Stimulated activated naive B cell treated with anti-CD40 and anti-IgM and Interleukin-4, amounts not matched to agents 10 μg/mL and 1 μg/mL and 100 μg/mL, for 72 hours (primary cell): Measurements from ENCODE around the gene RRAGC.
"Not testable (repeated sequence)": the region's sequence is repeated elsewhere in the genome, so short reads cannot be mapped to it uniquely, and the experiment has no call there.

Experiments
- ATAC-seq, 2 donors: fragments of 150-1000 bp; cut with Tn5 transposase; replicated peaks; 2 replicates each; pipeline ENCODE4 v1.10.0; 2021; ENCODE audit warnings: moderate library complexity in 1 of 2
- DNase-seq: peaks from one replicate; pipeline ENCODE4 v3.0.0; 2021
- H3K27ac Mint-ChIP-seq: one replicate; pipeline ENCODE4 v1.8.0; 2022; ENCODE audit warnings: mild to moderate bottlenecking, mixed read lengths
- H3K27me3 Mint-ChIP-seq, 2 donors: one replicate each; pipeline ENCODE4 v1.8.0; 2022; ENCODE audit warnings: mixed read lengths in 2 of 2
- H3K36me3 Mint-ChIP-seq, 2 donors: one replicate each; pipeline ENCODE4 v1.8.0; 2022; ENCODE audit warnings: mixed read lengths in 2 of 2, mild to moderate bottlenecking in 1 of 2
- H3K4me1 Mint-ChIP-seq, 2 donors: one replicate each; pipeline ENCODE4 v1.8.0; 2022; ENCODE audit warnings: mixed read lengths in 2 of 2, mild to moderate bottlenecking in 1 of 2
- H3K4me3 Mint-ChIP-seq, 2 donors: one replicate each; pipeline ENCODE4 v1.8.0; 2022; ENCODE audit warnings: mild to moderate bottlenecking in 2 of 2, mixed read lengths in 2 of 2, moderate library complexity in 1 of 2
- H3K9me3 Mint-ChIP-seq, 2 donors: one replicate each; pipeline ENCODE4 v1.8.0; 2022; ENCODE audit warnings: mixed read lengths in 2 of 2, mild to moderate bottlenecking in 1 of 2

Gene RRAGC

DNA sequence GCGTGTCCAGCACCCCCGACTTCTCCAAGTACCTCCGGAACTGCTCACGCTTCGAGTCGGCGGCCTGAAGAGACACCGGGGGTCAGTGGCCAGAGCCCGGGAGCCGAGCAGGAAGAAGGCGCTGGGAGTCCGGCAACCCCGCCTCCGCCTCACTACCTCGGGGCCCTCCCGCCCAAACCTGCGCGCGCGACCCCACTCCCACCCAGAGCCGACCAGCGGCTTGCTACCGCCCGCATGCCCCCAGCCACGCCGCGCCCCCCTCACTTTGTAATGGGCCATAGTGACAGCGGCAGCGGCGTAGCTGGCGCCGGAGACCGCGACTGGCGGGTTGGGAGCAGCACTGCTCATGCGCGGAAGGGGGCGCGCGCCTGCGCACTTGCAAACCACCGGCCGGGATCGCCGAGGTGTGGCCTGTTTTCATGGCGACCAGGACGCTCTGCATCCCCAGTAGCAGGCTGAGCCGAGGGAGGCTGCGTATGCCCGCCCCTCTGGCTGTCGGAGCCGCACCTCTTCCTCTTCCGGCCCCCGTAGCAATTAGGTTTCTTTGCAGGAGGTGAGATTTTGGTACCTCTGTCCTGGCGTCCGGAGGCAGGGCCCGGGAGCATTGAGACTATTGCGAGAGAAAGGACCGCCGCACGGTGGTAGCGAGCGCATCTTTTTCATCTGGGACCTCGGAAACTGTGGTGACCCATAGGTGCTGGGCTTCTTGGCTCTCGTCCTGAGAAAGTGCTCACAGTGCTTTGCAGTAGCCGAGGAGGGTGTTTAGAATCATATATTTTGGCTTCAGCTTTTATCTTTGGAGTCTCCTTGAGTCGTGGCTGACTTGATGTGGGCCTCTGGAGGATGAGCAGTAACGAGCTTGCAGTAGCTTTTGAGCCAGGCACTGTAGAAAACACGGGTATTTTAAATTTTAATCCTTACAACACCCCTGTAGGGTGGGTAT is 13.7 kb upstream of the RRAGC start, which contains the start of gene MYCBP:
TSS of gene MYCBP (minus strand) at position 322 of the 943 bp plus-strand sequence. CDS start at position 279, 43 bp downstream.
- peak within 1 kb of the TSS; percentile 91 to 94 for H3K4me3 Mint-ChIP-seq
- ATAC-seq (peak; percentile 99 to 100), DNase-seq (peak; percentile 97)
- no peaks in the 10 kb centered on the region for H3K27me3 Mint-ChIP-seq
- H3K4me1 Mint-ChIP-seq: peaks cover 11 to 22% of the 10 kb centered on the region in 2 donors
- no peaks in the 10 kb centered on the region for H3K9me3 Mint-ChIP-seq
- H3K36me3 Mint-ChIP-seq: peaks cover 6 to 13% of the 10 kb centered on the region in 2 donors
- peak within 1 kb of the TSS; percentile 84 for H3K27ac Mint-ChIP-seq

GRCh38 chr1:38872401-38873026 is 12.9 kb upstream of the RRAGC start:
- peak overlapping the region; percentile 84 for H3K27ac Mint-ChIP-seq
- DNase-seq: no peak
- H3K4me1 Mint-ChIP-seq: peaks cover 17 to 30% of the 10 kb centered on the region in 2 donors
- H3K4me3 Mint-ChIP-seq: peak overlapping the region; percentile 91 to 94
- ATAC-seq: peak; percentile 20 to 22
- no peaks in the 10 kb centered on the region for H3K27me3 Mint-ChIP-seq
- H3K36me3 Mint-ChIP-seq: peaks cover 12 to 20% of the 10 kb centered on the region in 2 donors
- no peaks in the 10 kb centered on the region for H3K9me3 Mint-ChIP-seq

GRCh38 chr1:38870996-38871395 is 11.4 kb upstream of the RRAGC start:
- Mint-ChIP-seq H3K27me3 (no peaks in the 10 kb centered on the region), H3K4me3 (peak overlapping the region in 1 of 2 donors; percentile 48)

DNA sequence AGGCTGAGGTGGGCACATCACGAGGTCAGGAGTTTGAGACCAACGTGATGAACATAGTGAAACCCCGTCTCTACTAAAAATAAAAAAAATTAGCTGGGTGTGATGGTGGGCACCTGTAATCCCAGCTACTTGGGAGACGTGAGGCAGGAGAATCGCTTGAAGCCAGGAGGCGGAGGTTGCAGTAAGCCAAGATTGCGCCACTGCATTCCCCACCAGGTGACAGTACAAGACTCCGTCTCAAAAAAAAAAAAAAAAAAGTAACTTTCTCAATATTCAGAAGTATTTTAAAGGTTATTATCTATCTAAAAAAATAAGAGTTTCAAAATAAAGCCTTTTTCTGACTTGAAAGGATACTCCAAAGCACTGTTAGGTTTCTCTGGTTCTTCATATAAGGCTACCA is 7.6 kb upstream of the RRAGC start:
- DNase-seq (no peak), ATAC-seq (no peak)
- Mint-ChIP-seq H3K27me3 (no peaks in the 10 kb centered on the region), H3K36me3 (peaks cover 14 to 46% of the 10 kb centered on the region in 2 donors), H3K4me1 (peaks cover 31 to 43% of the 10 kb centered on the region in 2 donors), H3K4me3 (no peak overlapping the region), H3K27ac (no peak overlapping the region), H3K9me3 (no peaks in the 10 kb centered on the region)

More at GRCh38 chr1:38870996-38871395, 11.4 kb upstream of the RRAGC start:
- Mint-ChIP-seq H3K36me3 (peaks cover 14 to 31% of the 10 kb centered on the region in 2 donors), H3K4me1 (peaks cover 20 to 31% of the 10 kb centered on the region in 2 donors), H3K9me3 (no peaks in the 10 kb centered on the region), H3K27ac (peak overlapping the region; percentile 69)
- DNase-seq (no peak), ATAC-seq (no peak)

- H3K4me1 Mint-ChIP-seq: peaks cover 28 to 44% of the 10 kb centered on the region in 2 donors
These were observed 5.6 kb upstream of the RRAGC start for GRCh38 chr1:38865112-38865715.

GRCh38 chr1:38860454-38860795 is 853 bp upstream of the RRAGC start:
- ATAC-seq (no peak), DNase-seq (no peak)
- Mint-ChIP-seq H3K9me3 (no peaks in the 10 kb centered on the region), H3K4me1 (peaks cover 30 to 54% of the 10 kb centered on the region in 2 donors), H3K27ac (peak overlapping the region; percentile 98), H3K36me3 (peaks cover 17 to 34% of the 10 kb centered on the region in 2 donors), H3K4me3 (peak overlapping the region; percentile 97 to 98), H3K27me3 (no peaks in the 10 kb centered on the region)

More at GRCh38 chr1:38865112-38865715, 5.6 kb upstream of the RRAGC start:
- DNase-seq (no peak), ATAC-seq (no peak)
- Mint-ChIP-seq H3K9me3 (no peaks in the 10 kb centered on the region), H3K4me3 (no peak overlapping the region), H3K36me3 (peaks cover 11 to 42% of the 10 kb centered on the region in 2 donors), H3K27ac (no peak overlapping the region), H3K27me3 (no peaks in the 10 kb centered on the region)

GRCh38 chr1:38858833-38859560 is 575 bp downstream of the RRAGC start:
- Mint-ChIP-seq H3K36me3 (peaks cover 24 to 41% of the 10 kb centered on the region in 2 donors), H3K27me3 (no peaks in the 10 kb centered on the region), H3K9me3 (no peaks in the 10 kb centered on the region), H3K4me3 (peak overlapping the region; percentile 97 to 98), H3K4me1 (peaks cover 31 to 58% of the 10 kb centered on the region in 2 donors), H3K27ac (peak overlapping the region; percentile 98)
- ATAC-seq (peak; percentile 69), DNase-seq (peak; percentile 85)

- DNase-seq (no peak), ATAC-seq (peak; percentile 84 to 88)
- Mint-ChIP-seq H3K9me3 (no peaks in the 10 kb centered on the region), H3K4me1 (peaks cover 23 to 52% of the 10 kb centered on the region in 2 donors), H3K4me3 (peak overlapping the region; percentile 69 to 74), H3K36me3 (peaks cover 41 to 52% of the 10 kb centered on the region in 2 donors), H3K27me3 (no peaks in the 10 kb centered on the region), H3K27ac (peak overlapping the region; percentile 92)
These were observed 6.8 kb downstream of the RRAGC start for GRCh38 chr1:38852780-38853179.

- Mint-ChIP-seq H3K27me3 (no peaks in the 10 kb centered on the region), H3K36me3 (peaks cover 49 to 65% of the 10 kb centered on the region in 2 donors), H3K4me3 (peak overlapping the region; percentile 49 to 67), H3K9me3 (no peaks in the 10 kb centered on the region), H3K27ac (peak overlapping the region; percentile 91), H3K4me1 (peaks cover 15 to 36% of the 10 kb centered on the region in 2 donors)
- DNase-seq (no peak), ATAC-seq (peak; percentile 78 to 87)
These were observed 11.5 kb downstream of the RRAGC start for GRCh38 chr1:38848071-38848470.

- no peaks in the 10 kb centered on the region for H3K9me3 Mint-ChIP-seq
- H3K4me3 Mint-ChIP-seq: no peak overlapping the region
- ATAC-seq (no peak), DNase-seq (no peak)
- no peaks in the 10 kb centered on the region for H3K27me3 Mint-ChIP-seq
- peaks cover 8 to 20% of the 10 kb centered on the region in 2 donors for H3K4me1 Mint-ChIP-seq
- peaks cover 45 to 59% of the 10 kb centered on the region in 2 donors for H3K36me3 Mint-ChIP-seq
- no peak overlapping the region for H3K27ac Mint-ChIP-seq
These were observed 13.4 kb downstream of the RRAGC start for GRCh38 chr1:38846210-38846609.

DNA sequence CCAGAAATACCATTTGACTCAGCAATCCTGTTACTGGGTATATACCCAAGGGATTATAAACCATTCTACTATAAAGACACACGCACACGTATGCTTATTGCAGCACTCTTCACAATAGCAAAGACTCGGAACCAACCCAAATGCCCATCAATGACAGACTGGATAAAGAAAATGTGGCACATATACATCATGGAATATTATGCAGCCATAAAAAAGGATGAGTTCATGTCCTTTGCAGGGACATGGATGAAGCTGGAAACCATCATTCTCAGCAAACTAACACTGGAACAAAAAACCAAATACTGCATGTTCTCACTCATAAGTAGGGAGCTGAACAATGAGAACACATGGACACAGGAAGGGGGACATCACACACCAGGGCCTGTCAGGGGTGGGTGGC is 14.5 kb downstream of the RRAGC start:
- not testable (repeated sequence) for DNase-seq, H3K27ac Mint-ChIP-seq, H3K27me3 Mint-ChIP-seq, H3K4me3 Mint-ChIP-seq, ATAC-seq, H3K9me3 Mint-ChIP-seq
- peaks cover 45 to 57% of the 10 kb centered on the region in 2 donors for H3K36me3 Mint-ChIP-seq
- H3K4me1 Mint-ChIP-seq: peaks cover 11 to 23% of the 10 kb centered on the region in 2 donors

DNA sequence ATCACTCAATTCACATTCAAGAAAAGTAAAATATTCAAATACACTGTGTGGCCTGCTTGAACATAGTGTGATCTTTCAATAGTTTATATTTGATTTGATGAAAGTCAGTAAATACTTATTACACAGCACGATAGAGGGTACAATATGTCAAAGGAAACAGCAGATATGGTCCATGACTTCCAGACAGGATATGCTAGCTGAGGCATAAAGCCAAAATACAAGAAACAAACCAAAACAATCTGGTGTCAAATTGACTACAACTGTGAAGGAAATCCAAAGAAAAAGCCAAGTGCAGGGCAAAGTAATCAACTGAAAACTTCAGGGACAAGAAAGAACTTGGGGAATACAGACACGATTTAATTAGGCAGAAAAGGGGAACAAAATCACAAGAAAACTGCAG is 19.3 kb downstream of the RRAGC start:
- Mint-ChIP-seq H3K27me3 (no peaks in the 10 kb centered on the region), H3K36me3 (peaks cover 35 to 52% of the 10 kb centered on the region in 2 donors), H3K4me1 (peaks cover 8 to 11% of the 10 kb centered on the region in 2 donors), H3K4me3 (no peak overlapping the region), H3K27ac (peak overlapping the region; percentile 15), H3K9me3 (no peaks in the 10 kb centered on the region)
- no peak for ATAC-seq
- no peak for DNase-seq

GRCh38 chr1:38839363-38839762 is 20.2 kb downstream of the RRAGC start:
- ATAC-seq (no peak), DNase-seq (no peak)
- peaks cover 26 to 43% of the 10 kb centered on the region in 2 donors for H3K36me3 Mint-ChIP-seq
- H3K27me3 Mint-ChIP-seq: no peaks in the 10 kb centered on the region
- H3K27ac Mint-ChIP-seq: no peak overlapping the region
- no peaks in the 10 kb centered on the region for H3K9me3 Mint-ChIP-seq
- no peak overlapping the region for H3K4me3 Mint-ChIP-seq
- H3K4me1 Mint-ChIP-seq: peaks cover 8 to 11% of the 10 kb centered on the region in 2 donors
